AG09319 (cell line): ENCODE results near the gene IRF6.
A peak's percentile ranks its signal among the peaks of the same experiment; 100 is the strongest.

Experiments used
- DNase-seq: peaks from one replicate; pipeline ENCODE4 v3.0.0-alpha.2; 2010; ENCODE audit warnings: low read depth; ENCODE audit errors: extremely low read depth
- CTCF ChIP-seq: IDR thresholded peaks from 2 replicates; pipeline ENCODE4 v1.5.1; 2011; ENCODE audit warnings: low read depth, mild to moderate bottlenecking, inconsistent platforms, low read length, moderate library complexity

Gene IRF6

GRCh38 chr1:209769171-209769904 lies 36.6 kb downstream of the IRF6 start:
- DNase-seq, result peak; percentile 16
- TF ChIP-seq CTCF, result no peak

GRCh38 chr1:209768354-209768774 lies 37.6 kb downstream of the IRF6 start:
- no peak for DNase-seq
- TF ChIP-seq CTCF, result no peak

DNA sequence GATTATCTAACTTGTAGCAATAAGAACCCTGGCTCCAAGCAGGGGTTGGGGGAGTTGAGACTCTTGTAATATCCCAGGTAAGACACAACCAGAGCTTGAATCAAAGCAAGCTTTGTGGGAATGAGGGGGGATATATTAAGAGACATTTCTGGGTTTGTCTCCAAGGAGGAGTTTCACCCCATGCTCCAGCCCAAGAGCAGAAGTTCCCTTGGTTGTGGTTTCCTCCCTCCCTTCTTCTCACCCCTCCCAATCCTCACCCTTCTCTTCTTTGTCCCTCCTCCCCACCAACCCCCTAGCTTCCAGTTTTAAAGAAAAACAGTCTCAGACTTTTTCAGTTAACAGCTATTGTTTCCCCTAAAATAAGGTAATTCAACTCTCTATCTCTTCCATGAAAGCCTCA lies 38.2 kb downstream of the IRF6 start:
- no peak for DNase-seq
- no peak for TF ChIP-seq CTCF

DNA sequence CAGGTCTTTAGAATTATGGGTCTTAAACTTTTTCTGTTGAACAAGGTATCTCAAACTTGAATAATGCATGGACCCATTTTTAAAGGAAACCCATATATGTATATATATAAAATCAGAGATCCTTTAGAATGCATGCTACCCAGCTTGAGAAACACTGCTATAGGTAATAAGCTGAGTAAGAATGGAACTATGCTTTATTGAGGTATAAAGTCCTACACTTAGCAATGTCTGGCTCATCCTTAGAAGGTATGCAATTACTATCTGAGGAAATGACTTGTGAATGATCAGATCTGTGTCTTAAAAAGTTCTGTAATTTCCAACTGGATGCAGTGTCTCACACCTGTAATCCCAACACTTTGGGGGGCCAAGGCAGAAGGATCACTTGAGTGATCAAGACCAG lies 38.8 kb downstream of the IRF6 start:
- no peak for TF ChIP-seq CTCF
- no peak for DNase-seq

DNA sequence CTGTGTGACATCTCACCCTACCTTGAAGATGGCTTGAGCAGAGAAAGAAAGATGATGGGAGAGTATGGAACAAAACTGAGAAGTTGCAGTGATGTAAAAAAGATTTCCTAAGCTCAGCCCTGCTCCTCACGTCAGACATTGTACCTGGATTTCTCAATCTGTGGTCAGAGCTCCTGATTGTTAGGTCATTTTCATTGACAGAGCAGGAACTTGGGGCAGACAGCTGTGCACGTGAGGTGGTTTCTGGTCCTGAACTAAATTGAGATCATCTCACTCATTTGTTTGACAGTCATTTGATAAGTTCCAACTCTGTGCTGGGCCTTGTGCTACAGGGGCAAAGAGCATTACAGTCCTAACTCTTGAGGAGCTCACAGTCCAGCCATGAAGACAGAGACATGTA lies 39.9 kb downstream of the IRF6 start:
- no peak for TF ChIP-seq CTCF
- no peak for DNase-seq

DNA sequence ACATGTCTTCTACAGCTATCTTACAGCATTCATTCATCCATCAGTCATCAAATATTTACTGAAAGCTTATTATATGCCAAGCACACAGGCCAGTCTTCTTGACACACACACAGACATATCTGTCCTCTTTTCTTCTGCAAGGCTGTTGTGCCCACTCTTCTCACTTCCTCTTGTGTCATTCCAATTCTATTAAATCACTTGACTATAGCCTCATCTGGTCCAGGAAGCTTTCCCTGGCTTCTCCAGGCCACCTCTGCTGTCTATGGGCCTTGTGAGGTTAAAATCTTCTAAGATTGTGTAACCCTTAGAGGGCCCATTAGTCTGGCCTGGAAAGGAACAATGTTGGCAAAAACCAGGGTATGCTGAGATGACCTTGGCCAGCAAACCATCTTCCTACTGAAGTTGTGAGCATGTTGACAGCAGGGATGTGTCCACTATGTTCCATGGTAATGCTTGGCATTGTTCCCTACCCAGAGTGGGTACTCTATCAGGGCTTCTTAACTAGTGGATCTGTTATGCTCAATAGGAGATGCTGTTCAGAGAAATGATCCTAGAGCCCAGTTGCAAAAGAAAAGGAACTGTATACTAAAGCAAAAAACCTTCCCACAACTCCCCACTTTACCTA lies 44.8 kb downstream of the IRF6 start:
- no peak for TF ChIP-seq CTCF
- no peak for DNase-seq

- no peak for DNase-seq
- TF ChIP-seq CTCF, result no peak
Observed at GRCh38 chr1:209759829-209760359, 46.0 kb downstream of the IRF6 start.
